HG03045 (cell line): Measurements from ENCODE around the gene RBM23.

Experiments
- ATAC-seq: cut with Tn5 transposase; IDR thresholded peaks from one replicate; pipeline ENCODE4 v1.9.1; 2021; ENCODE audit warnings: mild to moderate bottlenecking, moderate library complexity; ENCODE audit not compliant: unreplicated experiment

RBM23 gene

DNA sequence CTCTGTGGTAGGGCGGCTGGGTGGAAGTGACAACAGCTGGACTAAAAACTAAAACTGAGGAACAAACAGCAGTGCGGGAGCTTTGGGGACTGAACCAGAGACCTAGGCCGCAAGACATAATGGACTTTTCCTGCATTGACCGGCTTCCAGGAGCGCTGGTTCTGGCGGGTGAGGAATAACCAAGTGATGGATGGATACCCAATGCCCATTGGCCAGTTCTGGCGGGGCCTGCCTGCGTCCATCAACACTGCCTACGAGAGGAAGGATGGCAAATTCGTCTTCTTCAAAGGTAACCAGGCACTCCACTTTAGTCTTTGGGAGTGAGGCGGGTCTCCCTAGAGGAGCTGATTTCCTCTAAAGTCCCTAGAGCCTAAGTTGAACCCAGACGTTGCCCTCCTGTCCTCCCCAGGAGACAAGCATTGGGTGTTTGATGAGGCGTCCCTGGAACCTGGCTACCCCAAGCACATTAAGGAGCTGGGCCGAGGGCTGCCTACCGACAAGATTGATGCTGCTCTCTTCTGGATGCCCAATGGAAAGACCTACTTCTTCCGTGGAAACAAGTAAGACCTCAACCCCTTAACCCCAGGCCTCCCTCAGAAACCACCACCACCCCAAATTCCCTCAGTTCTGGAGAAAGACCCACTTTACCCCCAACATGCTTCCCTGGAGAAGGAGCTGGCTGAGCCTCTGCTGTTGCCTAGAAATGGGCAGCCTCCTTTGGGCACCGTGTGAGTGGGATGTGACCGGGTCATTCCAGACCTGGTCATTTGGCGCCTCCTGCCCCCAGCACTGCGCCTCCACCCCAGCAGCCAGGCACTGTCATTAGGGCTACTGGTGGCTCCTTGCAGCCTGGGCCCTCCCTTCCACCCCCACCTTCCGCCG lies 74.5 kb downstream of the RBM23 start:
- no peak for ATAC-seq
